Right renal pelvis (tissue), 4 donors: ENCODE measurements around the gene SDC4. TPM values are rescaled to one million over a fixed set of nuclear protein-coding genes. Genes with fewer than 3 reads are reported as not detected.

ENCODE experiments used
- DNase-seq, 4 donors: peaks; one replicate each; pipeline ENCODE4 v3.0.0-alpha.2; 2013; ENCODE audit warnings: low read depth in 4 of 4, low spot score in 3 of 4, missing footprints in 1 of 4
- polyA plus RNA-seq, 4 donors: library from polyadenylated mRNA; unstranded; fragments of 120-200 nt; gene quantifications; one replicate each; pipeline ENCODE4 v1.2.1, GENCODE V29; 2013; ENCODE audit not compliant: insufficient read length in 4 of 4

Gene SDC4
- polyA plus RNA-seq, 4 donors = 168 to 196 (median 184) TPM

DNA sequence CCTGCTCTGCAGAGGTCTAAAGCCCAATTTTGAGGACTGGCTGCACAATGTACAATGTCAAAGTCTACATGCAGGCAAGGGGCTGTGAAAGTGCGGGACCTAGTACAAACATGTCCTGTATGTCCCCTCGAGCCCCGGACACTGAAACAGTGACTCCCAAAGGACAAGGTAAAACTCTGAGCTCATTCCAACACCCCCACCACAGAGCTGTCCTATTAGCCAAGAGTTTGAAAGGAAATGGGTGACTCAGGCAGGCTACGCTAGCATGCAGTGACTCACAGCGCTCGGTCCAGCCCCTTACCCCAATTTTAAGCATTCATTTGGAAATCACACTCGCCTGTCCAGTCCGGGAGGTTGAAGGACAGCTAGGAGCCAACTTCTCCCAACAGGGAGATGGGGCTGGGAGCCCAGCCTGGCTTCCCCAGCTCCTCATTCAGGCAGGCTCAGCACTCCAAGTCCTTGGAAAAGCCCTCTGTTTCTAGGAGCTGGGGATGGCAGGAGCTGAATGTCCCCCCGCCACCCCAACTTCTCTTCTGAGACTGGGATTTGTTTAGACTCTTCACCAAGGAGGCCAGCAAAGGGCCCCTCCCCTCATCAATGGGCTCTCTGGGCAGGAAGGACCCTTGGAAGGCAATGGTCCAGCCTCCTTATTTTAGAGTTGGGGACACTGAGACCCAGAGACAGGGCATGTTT is 3.9 kb downstream of the SDC4 start:
- no peak for DNase-seq

DNA sequence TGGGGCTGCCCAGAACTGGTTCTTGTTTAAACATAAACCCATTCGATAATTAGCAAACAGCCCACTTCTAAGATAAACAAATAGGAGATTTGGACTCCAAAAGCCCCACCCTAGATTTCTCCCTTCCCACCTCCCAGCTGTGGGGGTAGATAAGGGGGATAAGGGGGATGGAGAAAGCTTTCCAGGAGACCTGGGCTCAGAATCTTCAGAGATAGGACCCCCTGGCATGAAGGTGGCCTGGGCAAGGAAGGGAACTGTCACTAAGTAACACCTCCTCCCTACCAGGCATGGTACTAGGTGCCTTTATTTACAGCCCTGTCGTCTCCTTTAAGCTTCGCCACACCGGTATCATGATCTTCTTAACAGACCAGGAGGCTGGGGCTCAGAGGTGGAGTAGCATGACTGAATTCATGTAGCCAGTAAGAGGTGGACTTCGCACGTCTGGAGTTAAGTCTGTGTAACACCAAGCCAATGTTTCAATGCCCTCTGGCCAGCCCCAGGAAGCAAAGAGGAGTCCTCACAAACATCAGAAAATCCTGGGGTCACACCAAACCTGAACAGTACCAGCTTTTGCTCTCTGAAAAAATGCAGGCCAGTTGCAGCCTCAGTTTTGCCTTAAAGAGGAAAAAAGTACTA is 4.6 kb downstream of the SDC4 start:
- no peak for DNase-seq

DNA sequence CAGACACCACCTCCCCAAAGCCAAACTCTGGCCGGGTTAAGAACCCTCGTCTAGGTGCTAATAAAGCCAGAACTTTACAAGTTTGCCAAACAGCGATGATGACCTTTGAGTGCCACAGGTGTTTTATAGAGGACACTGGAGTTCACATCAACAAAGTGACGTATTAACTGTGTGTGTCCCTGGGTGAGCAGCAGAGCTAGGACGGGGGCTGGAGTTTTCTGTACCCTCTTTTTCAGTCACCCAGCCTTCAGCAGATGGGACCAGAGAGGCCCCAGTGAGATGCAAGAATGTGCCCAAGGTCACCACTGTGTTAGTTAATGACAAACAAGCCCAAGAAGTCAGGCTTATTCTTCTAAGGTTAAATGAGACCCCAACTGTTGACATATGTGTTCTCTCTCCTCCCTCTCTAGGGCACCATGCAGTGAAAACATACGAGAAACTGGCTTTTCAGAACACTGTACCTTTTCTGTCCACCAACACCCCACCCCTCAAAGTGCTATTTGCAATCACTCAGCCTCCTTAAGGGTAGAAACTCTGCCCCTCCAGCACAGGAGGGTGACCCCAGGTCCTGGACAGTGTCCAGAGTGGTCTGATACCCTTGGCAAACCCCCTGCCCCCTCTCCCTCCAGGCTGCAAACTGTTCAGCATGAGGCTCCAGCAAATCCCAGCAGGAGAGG is 5.2 kb downstream of the SDC4 start:
- DNase-seq = no peak

DNA sequence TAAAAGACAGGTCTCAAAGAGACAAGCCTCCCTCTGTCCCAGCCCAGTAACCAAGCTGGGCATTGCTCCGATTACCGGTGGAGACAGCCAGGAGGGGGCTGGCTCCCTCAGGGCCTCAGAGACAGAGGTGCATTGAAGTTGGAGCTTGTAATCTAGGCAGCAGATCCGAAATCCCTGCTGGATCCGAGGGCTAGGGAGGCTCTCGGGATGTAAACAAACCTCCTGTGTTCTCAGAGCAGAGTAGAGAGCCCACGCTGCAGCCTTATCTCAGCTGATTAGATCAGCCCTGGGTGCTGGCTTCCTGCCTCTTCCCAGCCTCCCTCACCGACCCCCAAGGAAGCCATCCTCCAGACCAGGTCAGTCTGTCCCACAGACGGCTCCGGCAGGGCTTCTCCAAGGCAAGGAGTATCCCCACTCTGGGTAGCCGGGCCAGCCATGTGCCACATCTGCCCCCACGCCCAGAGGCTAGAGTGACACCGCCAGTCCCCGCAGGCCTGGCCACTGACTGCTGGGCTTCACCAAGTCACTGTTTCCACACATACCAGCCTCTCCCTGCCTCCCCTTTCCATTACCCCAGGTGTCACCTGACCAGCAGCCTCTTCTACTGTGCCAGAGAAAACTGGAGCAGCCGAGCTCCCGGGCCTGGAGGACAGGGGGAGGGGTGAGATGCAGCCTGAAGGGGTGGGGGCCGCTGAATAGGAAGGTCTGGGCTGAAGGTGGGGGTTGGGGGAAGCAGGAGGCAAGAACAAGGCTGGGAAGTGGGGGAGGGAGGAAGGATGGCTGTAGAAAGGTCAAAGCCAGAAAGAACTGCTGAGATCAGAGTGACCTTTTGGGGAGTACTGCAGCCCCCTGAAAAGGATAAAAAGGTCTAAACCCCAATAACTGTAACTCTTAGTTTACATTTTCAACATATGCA is 6.0 kb downstream of the SDC4 start:
- DNase-seq = no peak

DNA sequence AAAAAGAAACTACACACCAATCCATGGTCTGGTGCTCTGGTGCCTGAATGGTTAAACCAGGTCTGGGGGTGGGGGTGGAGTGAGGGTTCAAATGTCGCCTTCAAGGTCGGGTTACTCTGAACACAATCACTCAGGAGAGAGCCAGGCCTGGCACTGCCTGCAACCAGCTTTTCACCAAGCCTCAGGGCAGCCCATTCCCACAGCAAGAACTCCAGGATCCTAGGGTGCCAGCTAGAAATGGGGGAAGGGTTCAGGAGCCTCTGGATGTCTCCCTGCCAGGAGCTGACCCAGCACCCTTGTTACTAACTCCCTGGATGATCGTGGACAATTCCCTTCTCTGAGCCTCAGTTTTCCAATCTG is 6.7 kb downstream of the SDC4 start:
- no peak for DNase-seq

DNA sequence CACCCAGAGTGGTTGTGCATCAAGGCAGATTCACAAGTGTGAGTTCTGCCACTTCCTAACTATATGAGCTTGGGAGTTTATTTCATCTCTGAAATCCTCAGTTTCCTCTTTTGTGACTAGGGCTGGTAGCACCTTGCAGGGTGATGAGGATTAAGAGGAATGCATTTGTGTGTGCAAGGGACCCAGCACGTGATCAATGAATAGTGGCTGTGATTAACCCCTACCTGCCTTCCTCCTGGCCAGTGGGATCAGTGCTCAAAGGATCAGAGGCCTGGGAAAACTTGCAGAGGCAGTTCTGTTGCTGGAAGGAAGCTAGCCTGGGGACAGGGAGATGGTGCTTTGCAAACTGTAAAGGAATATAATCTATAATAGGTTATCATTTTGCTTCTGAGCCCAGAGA is 7.3 kb downstream of the SDC4 start:
- no peak for DNase-seq

DNA sequence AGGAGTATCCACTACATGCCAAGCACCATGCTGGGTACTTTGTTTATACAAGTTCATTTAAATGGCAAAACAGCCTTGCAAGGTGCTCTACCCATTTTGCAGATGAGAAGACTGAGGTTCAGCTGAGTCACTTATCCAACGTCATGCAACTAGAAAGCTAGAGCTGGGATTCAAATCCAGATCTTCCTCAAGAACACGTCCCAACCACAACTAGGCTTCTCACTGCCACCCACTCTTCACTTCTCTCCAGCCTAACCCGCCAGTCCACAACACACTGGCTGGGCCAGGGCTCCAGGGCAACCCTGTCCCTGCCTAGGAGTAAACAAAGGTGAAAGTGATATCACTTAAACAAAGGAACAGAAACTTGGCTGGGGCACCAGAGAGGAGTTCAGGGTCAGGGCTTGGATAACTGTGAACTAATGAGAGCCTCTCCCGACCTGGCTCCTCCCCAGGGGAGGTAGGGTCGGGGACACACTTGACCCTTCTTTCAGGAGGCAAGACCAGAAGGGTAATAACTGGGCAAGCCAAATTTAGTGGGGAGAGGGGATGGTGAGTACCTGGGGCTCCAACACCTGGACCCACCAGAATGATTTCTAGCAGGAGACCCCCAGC is 7.9 kb downstream of the SDC4 start:
- DNase-seq = no peak

DNA sequence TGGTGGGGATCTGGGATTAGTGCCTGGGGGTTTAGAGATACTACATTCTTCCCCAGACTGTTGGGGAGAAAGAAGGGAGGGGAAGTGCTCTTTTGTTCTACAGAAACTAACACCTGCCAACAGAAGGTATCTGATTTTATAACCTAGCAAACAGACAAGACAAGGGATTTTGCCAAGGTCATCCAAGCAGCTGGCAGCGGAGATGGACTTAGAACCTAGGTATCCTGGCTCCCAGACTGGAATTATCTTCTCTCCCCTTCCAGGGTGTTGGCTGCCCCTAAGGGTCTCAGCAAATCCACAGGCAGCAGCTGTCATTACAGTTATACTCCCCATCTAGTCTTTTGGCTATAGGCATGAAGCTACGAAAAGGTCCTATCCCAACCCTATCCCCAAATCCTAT is 8.4 kb downstream of the SDC4 start:
- DNase-seq = no peak

DNA sequence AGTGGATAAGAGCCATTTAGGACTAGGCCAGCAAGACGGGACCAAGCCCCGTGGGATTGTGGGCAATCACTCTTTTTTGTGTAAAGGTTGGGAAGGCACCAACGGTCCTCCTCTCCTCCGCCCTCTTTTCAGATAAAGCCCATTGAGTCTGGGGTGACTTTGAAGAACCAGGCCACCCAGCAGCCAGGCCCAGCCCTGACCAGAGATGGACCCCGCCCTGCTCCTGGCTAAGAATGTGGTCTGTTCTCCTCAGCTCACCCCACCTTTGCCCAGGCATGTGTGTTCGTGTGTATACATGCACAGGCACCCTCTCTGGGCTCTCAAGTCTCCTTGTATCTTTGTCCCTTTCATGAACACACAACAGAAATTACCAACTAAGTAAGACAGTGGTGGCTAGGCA is 9.1 kb downstream of the SDC4 start:
- no peak for DNase-seq

DNA sequence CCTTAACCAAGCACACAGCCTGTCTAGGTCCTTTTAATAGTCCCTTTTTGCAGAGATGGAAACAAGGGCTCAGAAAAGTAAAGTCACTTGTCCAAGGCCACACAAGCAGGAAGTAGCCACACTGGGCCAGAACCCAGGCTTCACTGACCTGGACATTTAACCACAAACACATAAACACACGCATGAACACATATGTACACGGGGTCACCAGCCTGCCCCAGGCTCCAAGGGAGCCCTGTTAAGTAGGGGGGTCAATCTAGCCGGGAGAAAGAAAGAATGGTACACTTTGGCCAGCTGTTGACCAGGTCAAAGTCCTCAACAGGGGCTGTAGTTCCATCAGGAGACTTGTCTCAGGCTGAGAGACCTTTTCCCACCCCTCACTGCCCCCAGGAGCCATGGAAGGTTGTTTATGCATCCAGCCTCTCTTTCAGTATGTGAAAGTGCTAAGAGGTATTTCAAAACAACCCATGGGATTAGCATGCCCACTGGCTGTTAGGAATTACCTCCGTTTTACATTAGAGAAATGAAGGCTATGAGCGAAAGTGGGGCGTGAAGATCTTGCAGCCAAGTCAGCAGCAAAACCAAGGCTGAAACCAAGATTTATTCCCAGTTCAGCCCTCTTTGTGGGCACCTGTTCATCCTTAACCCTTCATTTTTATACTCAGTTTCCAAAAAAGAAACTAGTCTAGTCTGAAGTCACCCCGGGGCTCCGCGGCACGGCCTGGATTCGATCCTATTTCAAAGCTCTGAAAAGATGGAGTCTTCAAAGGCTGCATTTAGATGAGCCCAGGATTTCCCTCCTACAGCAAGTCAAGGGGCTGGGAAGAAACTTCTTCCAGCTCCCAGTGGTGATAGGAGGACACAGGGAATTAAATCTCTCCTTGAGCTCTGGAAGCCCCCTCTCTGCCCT is 9.8 kb downstream of the SDC4 start:
- no peak for DNase-seq

DNA sequence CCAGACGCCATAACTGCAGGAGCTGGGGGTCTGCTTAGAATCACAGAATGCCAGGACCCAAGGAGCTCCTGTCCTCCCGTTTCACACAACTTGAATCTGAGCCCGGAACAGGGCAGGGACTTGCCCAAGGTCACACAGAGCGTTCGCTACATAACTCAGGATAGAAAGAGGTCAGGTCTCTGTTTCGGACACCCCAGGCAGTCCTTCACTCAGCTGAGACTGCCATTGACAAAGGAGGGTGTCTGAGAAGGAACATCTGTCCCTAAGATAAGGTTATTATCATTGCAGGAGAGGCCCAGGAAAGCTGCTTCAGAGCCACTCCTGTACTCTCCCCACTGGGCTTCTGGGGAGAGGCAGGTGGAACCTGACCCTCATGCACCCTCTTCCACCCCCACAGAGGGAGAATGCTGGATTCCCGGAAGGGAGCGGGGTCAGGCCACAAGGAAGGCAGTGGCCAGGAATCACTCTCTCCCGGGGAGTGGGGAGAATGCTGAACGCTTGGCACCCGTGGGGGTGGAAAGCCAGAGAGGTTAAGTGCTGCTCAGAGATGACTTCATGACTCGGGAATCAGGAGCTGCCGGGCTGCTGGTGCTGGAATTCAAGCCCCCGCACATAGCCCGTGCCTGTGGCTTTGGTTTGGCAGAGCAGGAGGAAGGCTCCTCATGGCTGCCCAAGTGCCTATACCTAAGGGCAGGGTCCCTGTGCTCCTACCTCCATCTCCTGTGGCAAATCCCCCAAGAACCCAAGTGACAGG is 10.7 kb downstream of the SDC4 start:
- DNase-seq = no peak

DNA sequence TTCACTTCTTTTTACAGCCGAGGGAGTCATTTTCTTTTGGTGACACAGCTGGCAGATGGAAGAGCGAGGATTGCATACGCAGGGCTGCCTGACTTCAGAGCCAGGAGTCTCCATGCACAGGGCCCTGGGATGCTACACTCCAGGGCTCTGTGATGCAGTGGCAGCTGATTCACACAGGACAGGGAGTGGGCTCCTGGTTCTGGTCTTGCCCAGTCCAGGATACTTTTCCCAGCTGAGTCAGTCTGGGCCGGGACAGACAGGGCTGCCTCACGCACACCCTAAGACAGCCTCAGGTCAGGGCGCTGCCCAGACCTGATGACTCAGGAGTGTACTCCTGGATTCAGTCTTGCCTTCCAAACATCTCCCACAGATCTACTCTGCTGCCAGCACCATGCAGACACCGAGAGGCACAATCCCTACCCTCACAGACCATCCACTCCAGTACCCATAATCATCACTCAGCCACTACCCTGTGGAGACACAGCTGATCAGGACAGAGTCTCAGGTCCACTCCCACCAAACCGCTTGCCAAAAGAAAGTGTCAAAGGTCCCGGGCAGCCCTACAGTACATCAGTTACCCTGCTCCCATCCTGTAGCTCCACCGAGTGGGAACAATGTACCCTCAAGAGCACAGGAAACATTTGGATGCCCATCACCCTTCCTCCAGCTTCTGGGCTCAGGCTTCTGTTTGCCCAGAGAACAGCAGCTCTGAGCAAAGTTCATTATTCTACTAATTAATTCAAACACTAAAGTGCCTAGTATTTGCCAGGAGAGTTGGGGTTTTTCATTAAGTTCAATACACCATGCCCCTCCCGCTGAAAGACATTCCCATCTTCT is 11.5 kb downstream of the SDC4 start:
- DNase-seq = no peak

DNA sequence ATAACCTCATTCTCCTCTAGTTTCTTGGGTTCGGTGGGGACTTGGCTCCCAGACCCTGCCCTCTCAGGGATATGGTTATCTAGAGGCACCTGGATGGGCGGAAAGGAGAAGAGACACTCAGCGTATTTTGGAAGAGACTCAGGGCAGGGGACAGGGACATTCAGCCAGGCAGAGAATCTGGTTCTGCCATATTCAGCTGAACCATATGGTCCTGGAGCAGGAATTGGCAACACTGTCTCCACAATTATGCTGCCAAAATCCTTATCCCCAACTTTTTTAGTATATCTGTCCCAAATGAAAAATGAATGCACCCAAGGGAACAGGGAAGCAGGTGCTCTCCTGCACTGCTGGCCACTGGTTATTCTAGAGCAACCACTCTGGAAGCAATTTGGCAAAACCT is 17.7 kb downstream of the SDC4 start:
- no peak for DNase-seq

DNA sequence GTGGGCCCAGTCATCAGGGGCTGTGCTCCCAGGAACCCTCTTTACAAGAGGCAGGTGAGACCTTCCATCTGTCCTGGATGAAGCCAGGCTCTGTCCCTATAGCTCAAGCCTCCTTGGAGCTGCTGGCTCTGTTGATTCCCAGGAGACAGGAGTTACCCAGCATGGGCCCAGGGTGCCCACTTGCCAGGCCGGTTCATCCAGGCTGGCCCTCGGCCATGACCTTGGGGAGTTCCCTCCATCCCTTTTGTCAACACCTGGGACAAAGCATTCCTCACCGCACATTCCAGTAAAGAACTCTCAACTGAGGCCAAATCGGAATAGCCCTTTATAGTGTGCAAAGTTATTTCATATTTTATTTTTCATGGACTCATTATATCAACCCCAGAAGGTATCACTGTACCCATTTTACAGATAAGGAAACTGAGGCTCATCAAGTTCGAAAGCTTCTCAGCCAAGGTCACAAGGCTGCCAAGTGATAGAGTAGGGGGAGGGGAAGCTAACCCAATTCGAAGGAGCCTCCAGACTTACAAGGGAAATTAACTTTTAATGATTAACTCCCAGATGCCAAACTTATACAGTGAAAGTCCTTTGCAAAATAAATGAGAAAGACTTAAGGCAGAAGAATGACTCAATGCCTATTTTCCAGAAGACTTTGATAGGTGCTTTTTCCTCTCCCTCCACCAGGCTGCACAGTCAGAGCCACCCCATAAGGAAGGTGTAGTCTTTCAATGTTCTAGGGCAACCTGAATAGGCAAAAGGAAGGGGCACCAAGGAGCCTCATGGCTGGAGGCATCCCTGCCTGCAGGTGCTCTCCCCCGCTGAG is 18.5 kb downstream of the SDC4 start:
- DNase-seq = no peak

DNA sequence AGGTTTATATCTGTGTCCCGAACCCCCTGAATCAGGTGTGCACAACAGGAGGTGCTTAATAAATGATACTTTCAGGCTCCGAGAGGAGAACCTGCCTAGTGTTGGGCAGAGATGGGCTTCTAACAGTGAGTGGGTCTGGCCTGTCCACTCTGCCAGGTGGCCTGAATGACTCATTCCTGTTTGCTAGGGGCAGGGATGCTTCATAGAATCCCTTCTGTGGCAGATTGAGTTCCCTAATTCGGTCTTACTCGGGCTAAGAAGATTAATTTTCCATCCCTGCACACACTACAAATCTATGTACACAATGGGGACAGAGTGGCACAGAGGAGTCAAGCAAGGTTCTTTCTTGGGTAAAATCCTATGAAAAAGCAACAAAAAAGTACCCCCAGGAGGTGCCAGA is 19.8 kb downstream of the SDC4 start:
- DNase-seq = no peak

DNA sequence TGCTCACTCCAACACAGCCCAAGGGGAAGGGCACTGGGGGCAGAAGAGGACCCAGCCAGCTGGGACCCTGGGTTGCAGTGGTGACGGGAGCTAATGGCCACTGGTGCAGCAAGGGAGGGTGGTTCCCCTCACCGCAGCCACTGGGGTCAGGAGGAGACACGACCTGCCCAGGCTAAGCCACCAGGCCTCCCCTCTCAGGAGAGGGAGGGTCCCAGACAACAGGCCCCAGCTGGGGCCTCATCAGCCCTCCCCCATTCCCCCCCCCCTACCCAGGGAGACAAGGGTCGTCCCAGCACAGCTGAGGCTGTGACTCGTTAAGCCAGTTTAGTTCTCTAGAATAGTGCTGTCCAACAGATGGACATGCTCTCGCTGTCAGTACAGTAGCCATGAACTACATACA is 22.9 kb downstream of the SDC4 start:
- no peak for DNase-seq

DNA sequence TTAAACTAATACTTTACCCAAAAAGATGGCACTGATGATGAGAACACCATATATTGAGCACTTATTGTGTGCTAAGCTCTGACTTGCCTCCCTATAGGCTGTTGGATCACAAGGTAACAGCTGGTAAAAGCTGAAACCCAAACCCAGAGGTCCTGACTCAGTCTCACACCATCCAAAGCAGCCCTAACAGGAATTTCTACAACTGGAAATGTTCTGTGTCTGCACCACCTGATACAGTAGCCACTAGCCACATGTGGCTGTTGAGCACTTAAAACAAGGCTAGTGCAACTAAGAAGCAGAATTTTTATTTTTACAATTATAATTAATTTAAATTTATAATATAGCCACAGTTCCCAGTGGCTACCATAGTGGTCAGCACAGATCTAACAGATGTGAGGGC is 24.5 kb downstream of the SDC4 start:
- no peak for DNase-seq
